Measurements from ENCODE around the gene CENPL.
"Not testable (repeated sequence)": the region's sequence is repeated elsewhere in the genome, so short reads cannot be mapped to it uniquely, and the experiment has no call there.

Gene CENPL

GRCh38 chr1:173856903-173857302, 32.2 kb upstream of the CENPL start:
- no peak for DNase-seq

GRCh38 chr1:173856014-173856413, 31.3 kb upstream of the CENPL start:
- no peak for DNase-seq

GRCh38 chr1:173853074-173853473, 28.4 kb upstream of the CENPL start:
- DNase-seq: no peak

- DNase-seq: no peak
Observed at GRCh38 chr1:173852105-173852504, 27.4 kb upstream of the CENPL start.

GRCh38 chr1:173832748-173833147, 8.1 kb upstream of the CENPL start:
- no peak for DNase-seq

GRCh38 chr1:173827611-173828010, 2.9 kb upstream of the CENPL start:
- DNase-seq: no peak

- no peak for DNase-seq
Observed at GRCh38 chr1:173823781-173824314, 835 bp downstream of the CENPL start.

GRCh38 chr1:173821680-173822079, 3.0 kb downstream of the CENPL start:
- no peak for DNase-seq

- no peak for DNase-seq
Observed at GRCh38 chr1:173818459-173818858, 6.2 kb downstream of the CENPL start.

GRCh38 chr1:173813654-173814053, 11.0 kb downstream of the CENPL start:
- DNase-seq: not testable (repeated sequence)

- no peak for DNase-seq
Observed at GRCh38 chr1:173802961-173803360, 21.7 kb downstream of the CENPL start.

GRCh38 chr1:173799995-173800394, 24.7 kb downstream of the CENPL start:
- DNase-seq: not testable (repeated sequence)

- DNase-seq: no peak
Observed at GRCh38 chr1:173798078-173798477, 26.6 kb downstream of the CENPL start.

GRCh38 chr1:173789841-173790240, 34.8 kb downstream of the CENPL start:
- no peak for DNase-seq

- DNase-seq: no peak
Observed at GRCh38 chr1:173784997-173785396, 39.7 kb downstream of the CENPL start.

- no peak for DNase-seq
Observed at GRCh38 chr1:173779936-173780335, 44.7 kb downstream of the CENPL start.

- no peak for DNase-seq
Observed at GRCh38 chr1:173775578-173776226, 49.0 kb downstream of the CENPL start.

- no peak for DNase-seq
Observed at GRCh38 chr1:173771560-173771959, 53.1 kb downstream of the CENPL start.

- DNase-seq: not testable (repeated sequence)
Observed at GRCh38 chr1:173770330-173770729, 54.4 kb downstream of the CENPL start.

- DNase-seq: no peak
Observed at GRCh38 chr1:173768827-173769226, 55.9 kb downstream of the CENPL start.

- no peak for DNase-seq
Observed at GRCh38 chr1:173768206-173768605, 56.5 kb downstream of the CENPL start.

GRCh38 chr1:173764331-173764730, 60.4 kb downstream of the CENPL start:
- DNase-seq: not testable (repeated sequence)

GRCh38 chr1:173758980-173759379, 65.7 kb downstream of the CENPL start:
- no peak for DNase-seq

- DNase-seq: no peak
Observed at GRCh38 chr1:173758110-173758509, 66.6 kb downstream of the CENPL start.

GRCh38 chr1:173757666-173758065, 67.0 kb downstream of the CENPL start:
- no peak for DNase-seq
